ENCODE measurements around the gene VCL. TPM values are rescaled to one million over a fixed set of nuclear protein-coding genes. Genes with fewer than 3 reads are reported as not detected.

Gene VCL
- total RNA-seq, 1 experiment from 2014 or later = 176 TPM

DNA sequence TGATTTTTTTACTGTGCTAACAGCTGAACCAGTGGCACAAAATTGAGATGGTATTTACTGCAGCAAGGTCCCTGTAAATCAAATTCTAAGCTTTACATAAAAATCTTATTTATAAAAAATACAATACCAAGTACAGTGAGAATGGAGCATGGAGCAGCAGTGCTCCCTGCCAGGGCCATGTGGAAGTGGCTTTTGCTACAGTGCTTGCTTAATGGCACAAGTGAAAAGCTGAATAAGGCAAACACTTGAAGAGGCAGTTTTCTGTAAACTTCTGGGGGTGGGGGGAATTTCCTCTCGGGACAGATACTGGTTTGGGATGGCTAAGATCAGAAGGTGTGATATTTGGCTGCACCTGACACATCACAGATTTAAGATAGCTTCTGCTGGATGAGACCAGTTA lies 125.2 kb downstream of the VCL start:
- H3K27me3 ChIP-seq (replicated peaks; ENCODE audit: insufficient read depth, low read depth, low read length, poor library complexity) = no peaks in the 10 kb centered on the region
- CTCF ChIA-PET = interaction anchor here (1.8 kb wide), 1 partner anchor 237 kb away, joined by 5 read pairs; no protein-coding TSS in a partner anchor
- POLR2A ChIA-PET (ENCODE audit: low non-redundant PET) = no interaction called here
- no peaks in the 10 kb centered on the region for H3K9me3 ChIP-seq (ENCODE audit: low read depth, low read length, poor library complexity, severe bottlenecking)
- H3K36me3 ChIP-seq (ENCODE audit: insufficient read depth, low read length, poor library complexity, severe bottlenecking) = peaks cover 95% of the 10 kb centered on the region
- BruUV-seq (replicated peaks) = TSS peak; percentile 31
- TF ChIP-seq, protein P1, sequence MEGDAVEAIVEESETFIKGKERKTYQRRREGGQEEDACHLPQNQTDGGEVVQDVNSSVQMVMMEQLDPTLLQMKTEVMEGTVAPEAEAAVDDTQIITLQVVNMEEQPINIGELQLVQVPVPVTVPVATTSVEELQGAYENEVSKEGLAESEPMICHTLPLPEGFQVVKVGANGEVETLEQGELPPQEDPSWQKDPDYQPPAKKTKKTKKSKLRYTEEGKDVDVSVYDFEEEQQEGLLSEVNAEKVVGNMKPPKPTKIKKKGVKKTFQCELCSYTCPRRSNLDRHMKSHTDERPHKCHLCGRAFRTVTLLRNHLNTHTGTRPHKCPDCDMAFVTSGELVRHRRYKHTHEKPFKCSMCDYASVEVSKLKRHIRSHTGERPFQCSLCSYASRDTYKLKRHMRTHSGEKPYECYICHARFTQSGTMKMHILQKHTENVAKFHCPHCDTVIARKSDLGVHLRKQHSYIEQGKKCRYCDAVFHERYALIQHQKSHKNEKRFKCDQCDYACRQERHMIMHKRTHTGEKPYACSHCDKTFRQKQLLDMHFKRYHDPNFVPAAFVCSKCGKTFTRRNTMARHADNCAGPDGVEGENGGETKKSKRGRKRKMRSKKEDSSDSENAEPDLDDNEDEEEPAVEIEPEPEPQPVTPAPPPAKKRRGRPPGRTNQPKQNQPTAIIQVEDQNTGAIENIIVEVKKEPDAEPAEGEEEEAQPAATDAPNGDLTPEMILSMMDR (conservative IDR thresholded peaks at IDR 0.05; ENCODE audit: low read depth, low read length) = no peak
- TF ChIP-seq EZH2 (IDR thresholded peaks at IDR 0.05; ENCODE audit: borderline replicate concordance, low read depth, low read length, poor library complexity, severe bottlenecking) = no peak
- no peak overlapping the region for H3K27ac ChIP-seq (ENCODE audit: low read depth, low read length, poor library complexity, severe bottlenecking)
- peaks cover 10% of the 10 kb centered on the region for H3K4me1 ChIP-seq (ENCODE audit: insufficient read depth, low read length, poor library complexity, severe bottlenecking)
- intact Hi-C loops (cut with micrococcal nuclease; ENCODE audit: unreplicated experiment) = loop anchor here (10.0 kb wide), 2 partner anchors 112 to 1112 kb away; partner anchors contain the start of gene COMTD1
- no peak for DNase-seq (ENCODE audit: low spot score)
- no peak overlapping the region for H3K4me3 ChIP-seq (ENCODE audit: low read depth, low read length, poor library complexity, severe bottlenecking)

DNA sequence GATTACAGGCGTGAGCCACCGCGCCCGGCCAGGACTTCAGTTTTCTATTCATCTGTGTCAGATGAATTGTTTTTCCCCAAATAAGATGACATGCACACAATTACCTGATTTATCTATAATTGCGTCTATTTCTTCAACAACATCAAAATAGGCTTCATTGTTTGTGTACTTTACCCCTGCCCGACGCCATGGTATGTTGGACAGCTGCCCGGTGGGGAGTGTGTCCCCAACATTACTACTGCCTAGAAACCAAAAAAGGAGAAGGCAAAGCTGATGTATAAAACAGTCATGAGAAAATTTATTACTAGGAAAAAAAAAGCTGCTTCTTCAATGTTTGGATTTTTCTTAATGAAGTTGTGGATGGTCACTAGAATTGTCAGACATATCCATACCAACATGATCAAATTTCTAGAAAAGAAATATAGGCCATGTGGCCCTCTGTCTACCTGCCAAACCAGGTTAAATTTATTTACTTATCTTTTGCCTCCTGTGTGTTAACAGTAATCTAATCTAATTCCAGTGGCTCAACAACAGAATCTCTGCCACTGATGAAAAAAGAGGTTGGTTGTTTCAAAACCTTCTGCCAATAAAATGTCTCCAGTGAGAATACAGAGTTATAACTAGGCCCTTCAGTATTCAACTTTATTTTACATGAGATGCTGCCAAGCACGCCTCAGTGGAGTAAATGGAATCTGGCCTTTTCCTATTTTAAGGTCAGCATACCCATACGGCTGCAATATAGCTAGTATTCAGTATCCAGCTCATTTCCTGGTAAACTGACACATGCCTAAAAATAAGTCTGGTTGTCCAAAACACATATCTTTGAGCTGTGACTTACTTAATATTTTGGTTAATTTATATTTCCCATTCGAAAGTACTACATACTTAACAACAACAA lies 136.3 kb downstream of the VCL start:
- no peak overlapping the region for H3K4me3 ChIP-seq (ENCODE audit: low read depth, low read length, poor library complexity, severe bottlenecking)
- no peak overlapping the region for H3K27ac ChIP-seq (ENCODE audit: low read depth, low read length, poor library complexity, severe bottlenecking)
- no peaks in the 10 kb centered on the region for H3K4me1 ChIP-seq (ENCODE audit: insufficient read depth, low read length, poor library complexity, severe bottlenecking)
- DNase-seq (ENCODE audit: low spot score) = no peak
- POLR2A ChIA-PET (ENCODE audit: low non-redundant PET) = no interaction called here
- peaks cover 70% of the 10 kb centered on the region for H3K36me3 ChIP-seq (ENCODE audit: insufficient read depth, low read length, poor library complexity, severe bottlenecking)
- H3K9me3 ChIP-seq (ENCODE audit: low read depth, low read length, poor library complexity, severe bottlenecking) = no peaks in the 10 kb centered on the region
- BruUV-seq (replicated peaks) = no TSS peak
- CTCF ChIA-PET = no interaction called here
- intact Hi-C loops (cut with micrococcal nuclease; ENCODE audit: unreplicated experiment) = no loop called here
- no peak for TF ChIP-seq EZH2 (IDR thresholded peaks at IDR 0.05; ENCODE audit: borderline replicate concordance, low read depth, low read length, poor library complexity, severe bottlenecking)
- TF ChIP-seq, protein P1 (conservative IDR thresholded peaks at IDR 0.05; ENCODE audit: low read depth, low read length) = no peak
- no peaks in the 10 kb centered on the region for H3K27me3 ChIP-seq (replicated peaks; ENCODE audit: insufficient read depth, low read depth, low read length, poor library complexity)

DNA sequence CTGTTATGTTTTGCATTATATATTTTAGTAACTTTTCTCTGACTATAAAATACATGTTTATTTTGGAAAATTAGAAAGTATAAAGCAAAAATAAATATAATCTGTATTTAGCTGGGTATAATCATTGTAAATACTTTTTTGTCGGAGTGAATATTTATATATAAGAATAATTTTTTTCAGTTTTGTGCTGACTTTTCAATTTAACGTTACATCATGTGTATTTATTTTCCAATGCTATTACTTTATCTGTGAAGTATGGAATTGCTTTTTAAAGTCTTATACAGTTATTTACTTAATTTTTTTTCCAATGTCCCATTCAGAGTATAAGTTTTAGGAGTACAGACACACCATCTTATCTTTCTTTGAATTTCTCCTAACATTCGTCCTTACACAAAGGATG lies 137.5 kb downstream of the VCL start:
- POLR2A ChIA-PET (ENCODE audit: low non-redundant PET) = no interaction called here
- Histone ChIP-seq H3K27me3 (replicated peaks; ENCODE audit: insufficient read depth, low read depth, low read length, poor library complexity) (no peaks in the 10 kb centered on the region), H3K36me3 (ENCODE audit: insufficient read depth, low read length, poor library complexity, severe bottlenecking) (peaks cover 59% of the 10 kb centered on the region), H3K27ac (ENCODE audit: low read depth, low read length, poor library complexity, severe bottlenecking) (no peak overlapping the region), H3K4me3 (ENCODE audit: low read depth, low read length, poor library complexity, severe bottlenecking) (no peak overlapping the region), H3K4me1 (ENCODE audit: insufficient read depth, low read length, poor library complexity, severe bottlenecking) (no peaks in the 10 kb centered on the region), H3K9me3 (ENCODE audit: low read depth, low read length, poor library complexity, severe bottlenecking) (no peaks in the 10 kb centered on the region)
- DNase-seq (ENCODE audit: low spot score) = no peak
- intact Hi-C loops (cut with micrococcal nuclease; ENCODE audit: unreplicated experiment) = no loop called here
- no peak for TF ChIP-seq EZH2 (IDR thresholded peaks at IDR 0.05; ENCODE audit: borderline replicate concordance, low read depth, low read length, poor library complexity, severe bottlenecking)
- TF ChIP-seq, protein P1 (conservative IDR thresholded peaks at IDR 0.05; ENCODE audit: low read depth, low read length) = no peak
- CTCF ChIA-PET = no interaction called here
- no TSS peak for BruUV-seq (replicated peaks)

Data from A673 (cell line).